NCI-H1417 (cell line): ENCODE measurements around the gene FTHL17.

ENCODE experiments used
- DNase-seq, 3 experiments: peaks; one replicate each; lab custom pipeline; 2025; lab: John Stamatoyannopoulos, UW

FTHL17 gene

GRCh38 chrX:31038575-31039326, 33.1 kb downstream of the FTHL17 start:
- DNase-seq, result peak in 2 of 3 experiments; percentile 41 to 82

GRCh38 chrX:31036895-31037294, 34.9 kb downstream of the FTHL17 start:
- DNase-seq, result peak in 2 of 3 experiments; percentile 43 to 79

GRCh38 chrX:31027351-31027750, 44.5 kb downstream of the FTHL17 start:
- DNase-seq, result no peak

- DNase-seq, result no peak
Observed at GRCh38 chrX:31024866-31025265, 47.0 kb downstream of the FTHL17 start.

GRCh38 chrX:31021537-31021936, 50.3 kb downstream of the FTHL17 start:
- peak in 2 of 3 experiments; percentile 69 to 94 for DNase-seq
